HEK293T (cell line): ENCODE measurements around the gene DNAJC25.

Experiments
- ARNT ChIP-seq: fragments of 450-650 bp; IDR thresholded peaks from 2 replicates; pipeline ENCODE4 v1.6.1; 2017; ENCODE audit warnings: mild to moderate bottlenecking
- BHLHE40 ChIP-seq: fragments of 450-650 bp; IDR thresholded peaks from 2 replicates; pipeline ENCODE4 v1.6.1; 2016; ENCODE audit warnings: mild to moderate bottlenecking, moderate library complexity, borderline replicate concordance
- FOXA1 ChIP-seq: fragments of 450-650 bp; IDR thresholded peaks from 2 replicates; pipeline ENCODE4 v1.6.1; 2016; ENCODE audit warnings: mild to moderate bottlenecking
- FOXK2 ChIP-seq: fragments of 450-650 bp; IDR thresholded peaks from 2 replicates; pipeline ENCODE4 v1.6.1; 2016; ENCODE audit warnings: mild to moderate bottlenecking
- FOXM1 ChIP-seq: fragments of 450-650 bp; IDR thresholded peaks from 2 replicates; pipeline ENCODE4 v1.6.1; 2017; ENCODE audit warnings: mild to moderate bottlenecking, borderline replicate concordance
- PKNOX1 ChIP-seq: fragments of 450-650 bp; IDR thresholded peaks from 2 replicates; pipeline ENCODE4 v1.6.1; 2016
- SP1 ChIP-seq: fragments of 450-650 bp; IDR thresholded peaks from 2 replicates; pipeline ENCODE4 v1.6.1; 2017
- TARDBP ChIP-seq: fragments of 450-650 bp; IDR thresholded peaks from 2 replicates; pipeline ENCODE4 v1.6.1; 2016
- ZNF384 ChIP-seq: fragments of 450-650 bp; IDR thresholded peaks from 2 replicates; pipeline ENCODE4 v1.6.1; 2016

GRCh38 chr9:111615928-111616327 lies 15.2 kb upstream of the DNAJC25 start:
- TF ChIP-seq TARDBP (no peak), PKNOX1 (no peak), FOXM1 (no peak), ZNF384 (no peak), SP1 (no peak), BHLHE40 (no peak), ARNT (no peak), FOXA1 (no peak), FOXK2 (no peak)
